Type B pancreatic cell (in vitro differentiated cells): Measurements from ENCODE around the gene DPF3. TPM values are rescaled to one million over a fixed set of nuclear protein-coding genes. Genes with fewer than 3 reads are reported as not detected.

Experiments
- DNase-seq: peaks from one replicate; pipeline ENCODE4 v3.0.0; 2021; ENCODE audit warnings: mixed read lengths; ENCODE audit not compliant: unreplicated experiment; ENCODE audit errors: extremely low spot score
- H3K27ac Mint-ChIP-seq: 2 replicates; pipeline ENCODE4 v1.8.0; 2021; ENCODE audit warnings: mild to moderate bottlenecking, mixed read lengths
- H3K27me3 Mint-ChIP-seq: 2 replicates; pipeline ENCODE4 v1.8.0; 2021; ENCODE audit warnings: mixed read lengths
- H3K36me3 Mint-ChIP-seq: 2 replicates; pipeline ENCODE4 v1.8.0; 2021; ENCODE audit warnings: mixed read lengths
- H3K4me1 Mint-ChIP-seq: one replicate; pipeline ENCODE4 v1.8.0; 2021; ENCODE audit warnings: mixed read lengths; ENCODE audit not compliant: unreplicated experiment
- H3K4me3 Mint-ChIP-seq: 2 replicates; pipeline ENCODE4 v1.8.0; 2021; ENCODE audit warnings: mild to moderate bottlenecking, mixed read lengths
- H3K9me3 Mint-ChIP-seq: 2 replicates; pipeline ENCODE4 v1.8.0; 2021; ENCODE audit warnings: mixed read lengths
- CTCF ChIP-seq: fragments of 200-600 bp; sonication (generic); conservative IDR thresholded peaks from 2 replicates; pipeline ENCODE4 v1.5.0; 2021; ENCODE audit warnings: antibody characterized with exemption, mild to moderate bottlenecking
- total RNA-seq: library from RNA; stranded (reverse); gene quantifications from 2 replicates; pipeline ENCODE4 v1.2.1, GENCODE V29; 2021; ENCODE audit warnings: low replicate concordance

Gene DPF3
- total RNA-seq, 1 donor from 2014 or later, result 4.5 TPM

GRCh38 chr14:72605921-72606220 is 288.0 kb downstream of the DPF3 start:
- Mint-ChIP-seq H3K9me3 (peaks cover 6% of the 10 kb centered on the region), H3K36me3 (no peaks in the 10 kb centered on the region), H3K27me3 (peaks cover 8% of the 10 kb centered on the region), H3K4me1 (peaks cover 22% of the 10 kb centered on the region), H3K27ac (no peak overlapping the region), H3K4me3 (no peak overlapping the region)
- DNase-seq, result no peak
- no peak for TF ChIP-seq CTCF

- H3K27ac Mint-ChIP-seq, result no peak overlapping the region
- H3K27me3 Mint-ChIP-seq, result peaks cover 8% of the 10 kb centered on the region
- TF ChIP-seq CTCF, result no peak
- no peak overlapping the region for H3K4me3 Mint-ChIP-seq
- H3K36me3 Mint-ChIP-seq, result no peaks in the 10 kb centered on the region
- peak; percentile 62 for DNase-seq
- peaks cover 6% of the 10 kb centered on the region for H3K9me3 Mint-ChIP-seq
- peaks cover 26% of the 10 kb centered on the region for H3K4me1 Mint-ChIP-seq
Measured at GRCh38 chr14:72605096-72605920, 288.6 kb downstream of the DPF3 start.

GRCh38 chr14:72604133-72604532 is 289.8 kb downstream of the DPF3 start:
- H3K9me3 Mint-ChIP-seq, result peaks cover 6% of the 10 kb centered on the region
- peaks cover 8% of the 10 kb centered on the region for H3K27me3 Mint-ChIP-seq
- H3K27ac Mint-ChIP-seq, result no peak overlapping the region
- peaks cover 30% of the 10 kb centered on the region for H3K4me1 Mint-ChIP-seq
- H3K36me3 Mint-ChIP-seq, result no peaks in the 10 kb centered on the region
- DNase-seq, result no peak
- H3K4me3 Mint-ChIP-seq, result no peak overlapping the region
- TF ChIP-seq CTCF, result no peak

- no peak overlapping the region for H3K27ac Mint-ChIP-seq
- no peak for DNase-seq
- peaks cover 30% of the 10 kb centered on the region for H3K4me1 Mint-ChIP-seq
- H3K4me3 Mint-ChIP-seq, result no peak overlapping the region
- peaks cover 6% of the 10 kb centered on the region for H3K9me3 Mint-ChIP-seq
- peaks cover 8% of the 10 kb centered on the region for H3K27me3 Mint-ChIP-seq
- H3K36me3 Mint-ChIP-seq, result no peaks in the 10 kb centered on the region
- TF ChIP-seq CTCF, result no peak
Measured at GRCh38 chr14:72603639-72604038, 290.3 kb downstream of the DPF3 start.

GRCh38 chr14:72600551-72601330 is 293.2 kb downstream of the DPF3 start:
- DNase-seq, result no peak
- Mint-ChIP-seq H3K4me1 (peaks cover 17% of the 10 kb centered on the region), H3K36me3 (no peaks in the 10 kb centered on the region), H3K27me3 (peaks cover 8% of the 10 kb centered on the region), H3K9me3 (no peaks in the 10 kb centered on the region), H3K27ac (no peak overlapping the region), H3K4me3 (no peak overlapping the region)
- no peak for TF ChIP-seq CTCF
